Measurements from ENCODE around the gene FADS3. TPM values are rescaled to one million over a fixed set of nuclear protein-coding genes. Genes with fewer than 3 reads are reported as not detected.

The FADS3 gene
- total RNA-seq, 1 donor from 2014 or later, result 10.1 TPM

DNA sequence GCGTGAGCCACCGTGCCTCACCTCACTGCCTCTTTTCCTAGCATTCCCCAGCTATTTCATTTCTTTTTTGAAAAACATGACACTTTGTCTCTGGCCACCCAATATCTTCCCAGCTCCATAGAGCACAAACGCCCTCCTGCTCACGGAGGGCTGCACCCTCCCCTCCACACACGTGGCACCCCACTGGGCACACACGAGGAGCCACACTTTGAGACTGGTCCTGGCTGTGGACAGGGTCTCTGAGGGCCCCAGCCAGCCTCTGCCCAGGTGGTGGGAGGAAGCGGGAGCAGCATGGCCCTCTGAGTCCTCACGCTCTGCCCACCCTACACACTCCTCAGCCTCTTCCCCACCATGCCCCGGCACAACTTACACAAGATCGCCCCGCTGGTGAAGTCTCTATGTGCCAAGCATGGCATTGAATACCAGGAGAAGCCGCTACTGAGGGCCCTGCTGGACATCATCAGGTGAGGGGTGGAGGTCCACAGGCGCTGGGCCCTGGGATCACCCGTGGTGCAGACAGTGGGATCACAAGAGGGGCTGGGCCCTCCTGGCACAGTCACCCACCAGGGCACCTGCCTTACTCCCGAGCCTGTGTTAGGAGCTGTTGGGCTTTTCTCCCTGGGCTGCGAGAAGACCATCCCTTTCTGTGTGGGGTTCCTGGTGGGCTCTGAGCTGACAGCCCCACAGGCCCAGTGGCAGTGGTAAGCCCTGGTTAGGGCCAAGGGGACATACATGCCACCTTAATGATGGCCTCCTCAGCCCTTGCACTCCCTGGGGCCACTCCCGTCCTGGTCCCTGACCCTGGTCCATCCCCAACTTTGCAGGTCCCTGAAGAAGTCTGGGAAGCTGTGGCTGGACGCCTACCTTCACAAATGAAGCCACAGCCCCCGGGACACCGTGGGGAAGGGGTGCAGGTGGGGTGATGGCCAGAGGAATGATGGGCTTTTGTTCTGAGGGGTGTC lies 26.2 kb downstream of the FADS3 start:
- peaks cover 25% of the 10 kb centered on the region for H3K36me3 Mint-ChIP-seq
- peaks cover 3% of the 10 kb centered on the region for H3K27me3 Mint-ChIP-seq (ENCODE audit: insufficient read depth, low read depth)
- no peak overlapping the region for H2AFZ ChIP-seq (replicated peaks)
- H3K4me2 ChIP-seq, result no peak overlapping the region
- no peaks in the 10 kb centered on the region for H3K27me3 ChIP-seq
- no peak overlapping the region for H3K27ac ChIP-seq
- no peak overlapping the region for H3K4me3 ChIP-seq
- H3K9me3 Mint-ChIP-seq, result no peaks in the 10 kb centered on the region
- no peak overlapping the region for H3K9ac ChIP-seq
- H3K4me1 Mint-ChIP-seq, result peaks cover 14% of the 10 kb centered on the region
- H3K9me3 ChIP-seq (ENCODE audit: low read depth), result no peaks in the 10 kb centered on the region
- no peak overlapping the region for H3K27ac Mint-ChIP-seq
- H4K20me1 ChIP-seq (ENCODE audit: low read depth), result peaks cover 20% of the 10 kb centered on the region
- H3K4me3 Mint-ChIP-seq, result no peak overlapping the region
- H3K79me2 ChIP-seq (ENCODE audit: low read depth), result no peaks in the 10 kb centered on the region
- no peaks in the 10 kb centered on the region for H3K36me3 ChIP-seq
- no peak for DNase-seq (ENCODE audit: low spot score)
- TF ChIP-seq, protein P1, sequence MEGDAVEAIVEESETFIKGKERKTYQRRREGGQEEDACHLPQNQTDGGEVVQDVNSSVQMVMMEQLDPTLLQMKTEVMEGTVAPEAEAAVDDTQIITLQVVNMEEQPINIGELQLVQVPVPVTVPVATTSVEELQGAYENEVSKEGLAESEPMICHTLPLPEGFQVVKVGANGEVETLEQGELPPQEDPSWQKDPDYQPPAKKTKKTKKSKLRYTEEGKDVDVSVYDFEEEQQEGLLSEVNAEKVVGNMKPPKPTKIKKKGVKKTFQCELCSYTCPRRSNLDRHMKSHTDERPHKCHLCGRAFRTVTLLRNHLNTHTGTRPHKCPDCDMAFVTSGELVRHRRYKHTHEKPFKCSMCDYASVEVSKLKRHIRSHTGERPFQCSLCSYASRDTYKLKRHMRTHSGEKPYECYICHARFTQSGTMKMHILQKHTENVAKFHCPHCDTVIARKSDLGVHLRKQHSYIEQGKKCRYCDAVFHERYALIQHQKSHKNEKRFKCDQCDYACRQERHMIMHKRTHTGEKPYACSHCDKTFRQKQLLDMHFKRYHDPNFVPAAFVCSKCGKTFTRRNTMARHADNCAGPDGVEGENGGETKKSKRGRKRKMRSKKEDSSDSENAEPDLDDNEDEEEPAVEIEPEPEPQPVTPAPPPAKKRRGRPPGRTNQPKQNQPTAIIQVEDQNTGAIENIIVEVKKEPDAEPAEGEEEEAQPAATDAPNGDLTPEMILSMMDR (IDR thresholded peaks at IDR 0.05), result no peak
- TF ChIP-seq EZH2 (IDR thresholded peaks at IDR 0.05) (no peak), EZH2phosphoT487 (IDR thresholded peaks at IDR 0.05) (no peak)
- peaks cover 23% of the 10 kb centered on the region for H3F3A ChIP-seq (ENCODE audit: low read depth)
- peaks cover 6% of the 10 kb centered on the region for H3K4me1 ChIP-seq

DNA sequence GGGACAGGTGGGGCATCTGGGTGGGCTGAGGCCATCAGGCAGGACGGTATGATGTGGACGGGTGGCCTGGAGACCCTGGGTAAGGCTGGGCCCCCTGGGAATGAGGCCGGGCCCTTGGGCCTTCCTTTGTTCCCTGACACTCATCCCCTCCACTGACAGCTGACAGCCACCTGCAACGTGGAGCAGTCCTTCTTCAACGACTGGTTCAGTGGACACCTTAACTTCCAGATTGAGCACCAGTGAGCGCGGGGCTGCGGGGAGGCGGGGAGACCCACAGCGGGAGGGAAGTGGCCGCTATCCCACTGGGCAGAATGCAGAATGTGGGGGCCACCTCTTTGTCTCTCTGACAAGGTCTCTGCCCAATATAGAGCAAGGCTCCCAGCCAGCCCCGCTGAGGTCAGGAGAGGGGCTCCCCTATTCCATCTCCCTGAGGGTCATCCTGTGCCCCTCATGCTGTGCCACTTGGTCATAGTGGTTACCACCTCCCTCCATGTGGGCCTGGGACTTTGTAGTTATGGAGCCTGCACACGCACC lies 27.7 kb downstream of the FADS3 start:
- no peak overlapping the region for H2AFZ ChIP-seq (replicated peaks)
- no peaks in the 10 kb centered on the region for H3K79me2 ChIP-seq (ENCODE audit: low read depth)
- Mint-ChIP-seq H3K4me1 (peaks cover 8% of the 10 kb centered on the region), H3K4me3 (no peak overlapping the region), H3K27ac (no peak overlapping the region), H3K9me3 (no peaks in the 10 kb centered on the region), H3K27me3 (ENCODE audit: insufficient read depth, low read depth) (peaks cover 3% of the 10 kb centered on the region), H3K36me3 (peaks cover 35% of the 10 kb centered on the region)
- peaks cover 6% of the 10 kb centered on the region for H4K20me1 ChIP-seq (ENCODE audit: low read depth)
- no peaks in the 10 kb centered on the region for H3K27me3 ChIP-seq
- peaks cover 12% of the 10 kb centered on the region for H3F3A ChIP-seq (ENCODE audit: low read depth)
- H3K9me3 ChIP-seq (ENCODE audit: low read depth), result no peaks in the 10 kb centered on the region
- H3K36me3 ChIP-seq, result no peaks in the 10 kb centered on the region
- H3K4me3 ChIP-seq, result no peak overlapping the region
- no peak overlapping the region for H3K27ac ChIP-seq
- H3K9ac ChIP-seq, result no peak overlapping the region
- no peak for DNase-seq (ENCODE audit: low spot score)
- H3K4me1 ChIP-seq, result no peaks in the 10 kb centered on the region
- TF ChIP-seq, protein P1 (IDR thresholded peaks at IDR 0.05), result no peak
- TF ChIP-seq EZH2 (IDR thresholded peaks at IDR 0.05), result no peak
- no peak for TF ChIP-seq EZH2phosphoT487 (IDR thresholded peaks at IDR 0.05)
- no peak overlapping the region for H3K4me2 ChIP-seq

DNA sequence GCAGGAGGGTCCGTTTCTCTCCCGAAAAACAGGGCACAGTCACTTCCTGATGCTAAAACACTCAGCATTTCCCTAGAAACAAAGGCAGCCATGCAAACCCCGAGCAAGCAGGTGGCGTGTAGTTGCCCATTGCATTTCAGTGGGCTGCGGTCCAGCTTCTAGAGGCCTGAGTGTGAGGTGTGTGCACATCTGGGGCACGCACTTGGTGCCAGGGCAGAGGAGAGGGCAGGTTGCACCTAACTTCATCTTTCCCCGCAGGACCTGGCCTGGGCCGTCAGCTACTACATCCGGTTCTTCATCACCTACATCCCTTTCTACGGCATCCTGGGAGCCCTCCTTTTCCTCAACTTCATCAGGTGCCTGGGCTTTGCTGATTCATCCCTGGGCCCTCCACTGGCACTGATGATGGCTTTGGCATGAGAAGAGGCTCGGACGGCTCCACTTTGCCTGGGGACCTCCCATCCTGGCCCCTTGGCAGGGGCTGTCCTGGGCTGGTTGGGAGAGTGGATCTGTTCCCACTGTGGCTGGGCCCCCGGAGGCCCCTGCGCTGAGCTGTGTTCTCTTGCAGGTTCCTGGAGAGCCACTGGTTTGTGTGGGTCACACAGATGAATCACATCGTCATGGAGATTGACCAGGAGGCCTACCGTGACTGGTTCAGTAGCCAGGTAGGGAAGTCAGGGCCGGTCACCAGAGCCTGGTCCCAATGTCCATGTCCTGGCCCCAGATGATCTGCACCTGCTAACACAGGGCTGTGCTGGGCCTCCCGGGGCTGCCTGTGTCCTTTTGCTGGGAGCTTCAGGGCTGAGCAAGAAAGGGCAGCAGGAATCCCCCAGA lies 28.4 kb downstream of the FADS3 start:
- no peak for DNase-seq (ENCODE audit: low spot score)
- H3K4me1 ChIP-seq, result no peaks in the 10 kb centered on the region
- H3F3A ChIP-seq (ENCODE audit: low read depth), result peaks cover 10% of the 10 kb centered on the region
- Mint-ChIP-seq H3K4me1 (peaks cover 8% of the 10 kb centered on the region), H3K27me3 (ENCODE audit: insufficient read depth, low read depth) (peaks cover 3% of the 10 kb centered on the region), H3K27ac (no peak overlapping the region), H3K36me3 (peaks cover 35% of the 10 kb centered on the region), H3K9me3 (no peaks in the 10 kb centered on the region), H3K4me3 (no peak overlapping the region)
- no peak overlapping the region for H3K4me3 ChIP-seq
- H3K27me3 ChIP-seq, result no peaks in the 10 kb centered on the region
- H2AFZ ChIP-seq (replicated peaks), result no peak overlapping the region
- H3K27ac ChIP-seq, result no peak overlapping the region
- H3K9ac ChIP-seq, result no peak overlapping the region
- H3K9me3 ChIP-seq (ENCODE audit: low read depth), result no peaks in the 10 kb centered on the region
- no peaks in the 10 kb centered on the region for H3K79me2 ChIP-seq (ENCODE audit: low read depth)
- no peaks in the 10 kb centered on the region for H3K36me3 ChIP-seq
- peaks cover 6% of the 10 kb centered on the region for H4K20me1 ChIP-seq (ENCODE audit: low read depth)
- H3K4me2 ChIP-seq, result no peak overlapping the region
- TF ChIP-seq, protein P1 (IDR thresholded peaks at IDR 0.05), result no peak
- TF ChIP-seq EZH2 (IDR thresholded peaks at IDR 0.05) (no peak), EZH2phosphoT487 (IDR thresholded peaks at IDR 0.05) (no peak)
